Measurements from ENCODE around the gene PLCH2.
"Not testable (repeated sequence)": the region's sequence is repeated elsewhere in the genome, so short reads cannot be mapped to it uniquely, and the experiment has no call there.

PLCH2 gene

DNA sequence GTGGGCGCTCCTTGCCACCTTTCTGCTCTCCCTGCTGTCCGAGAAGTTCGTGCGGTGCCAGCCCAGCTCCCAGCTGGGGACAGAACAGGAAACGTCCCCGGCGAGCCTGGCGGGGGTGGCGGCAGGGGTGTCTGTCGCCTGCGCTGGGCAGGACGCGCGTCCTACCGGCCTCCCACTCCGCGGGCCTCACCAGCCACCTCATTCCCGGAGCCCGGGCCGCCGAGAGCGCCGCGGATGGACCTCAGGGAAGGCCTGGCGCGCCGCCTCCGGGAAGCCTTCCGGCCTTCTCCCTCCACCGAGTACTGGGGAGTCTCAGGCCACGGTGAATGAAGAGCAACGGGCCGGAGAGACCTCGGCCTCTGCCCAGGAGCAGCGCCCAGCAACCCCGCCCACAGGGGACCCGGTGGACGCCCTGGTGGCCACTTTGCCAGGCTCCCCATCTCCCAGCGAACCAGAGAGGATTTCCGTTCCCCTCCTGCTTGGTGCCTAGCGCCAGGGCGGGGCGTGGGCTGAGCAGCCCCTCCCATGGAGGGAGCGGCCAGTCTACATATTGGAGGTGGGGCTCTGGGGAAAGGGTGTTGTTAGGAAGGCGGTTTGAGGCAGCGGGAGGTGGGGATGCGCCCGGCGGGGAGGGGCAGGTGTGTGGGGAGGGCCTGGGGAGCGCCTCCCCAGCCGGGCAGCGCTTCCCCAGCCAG is 70.6 kb downstream of the PLCH2 start:
- peak; percentile 84 for DNase-seq (ENCODE audit: low read depth)

DNA sequence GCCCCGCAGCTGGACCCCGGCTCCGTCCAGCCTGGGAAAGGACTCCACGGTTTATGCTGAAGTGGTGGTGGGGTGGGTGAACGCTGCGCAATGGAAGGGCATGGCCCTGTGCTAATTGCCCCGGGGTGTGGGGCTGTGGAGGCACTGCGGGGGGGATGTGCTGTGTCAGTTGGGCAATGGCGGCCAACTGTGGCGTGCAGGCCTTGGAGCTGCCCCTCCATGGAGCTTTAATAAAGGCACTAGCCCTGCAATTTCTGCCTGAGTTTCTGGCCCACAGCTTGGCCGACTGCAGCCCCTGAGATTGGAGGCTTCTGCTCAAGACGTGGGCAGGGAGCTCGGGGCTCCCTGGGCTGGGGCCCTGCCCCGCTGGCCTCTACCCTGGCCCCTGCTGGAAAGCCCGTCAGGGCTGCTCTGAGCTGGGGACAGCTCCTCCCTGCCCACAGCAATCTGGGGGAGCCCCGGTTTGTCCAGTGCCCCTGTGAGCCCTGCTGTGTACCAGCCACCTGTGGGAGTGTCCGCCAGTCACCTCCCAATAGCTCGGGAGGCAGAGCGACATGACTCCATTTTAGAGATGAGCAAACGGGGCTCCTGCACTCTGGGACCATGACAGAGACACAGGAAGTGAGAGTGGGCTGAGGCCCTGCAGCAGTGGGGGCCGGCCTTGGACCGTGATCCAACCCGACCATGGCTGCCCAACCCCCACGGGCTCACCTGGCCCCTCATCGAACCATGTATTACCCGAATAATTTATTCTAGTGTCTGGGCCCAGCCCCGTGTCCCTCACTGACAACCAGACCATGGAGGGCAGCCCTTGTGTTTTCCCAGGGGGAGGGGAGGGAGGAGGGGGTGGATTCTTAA is 71.3 kb downstream of the PLCH2 start:
- no peak for DNase-seq (ENCODE audit: low read depth)

DNA sequence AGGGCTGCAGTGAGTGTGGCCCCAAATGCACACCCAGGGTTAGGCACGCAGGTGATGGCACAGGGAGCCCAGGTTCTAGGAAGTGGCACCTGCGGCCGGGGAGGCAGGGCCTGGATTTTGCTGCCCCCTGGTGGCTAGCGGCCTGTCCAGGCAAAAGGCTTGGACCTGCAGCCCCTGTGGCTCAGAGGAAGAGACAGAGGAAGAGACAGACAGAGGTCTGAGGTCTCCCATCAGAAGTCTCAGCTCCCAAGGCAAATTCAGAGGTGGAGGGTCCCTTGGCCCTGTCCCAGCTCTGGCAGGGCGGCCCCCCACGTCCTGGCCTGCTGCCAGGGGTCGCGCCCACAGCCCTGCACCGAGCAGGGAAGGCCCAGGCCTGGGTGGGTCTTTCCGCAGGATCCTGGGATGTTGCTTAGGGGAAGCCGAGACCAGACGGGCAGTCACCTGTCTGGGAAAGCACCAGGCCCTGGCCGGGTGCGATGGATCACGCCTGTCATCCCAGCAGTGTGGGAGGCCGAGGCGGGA is 72.0 kb downstream of the PLCH2 start:
- peak; percentile 50 for DNase-seq (ENCODE audit: low read depth)

DNA sequence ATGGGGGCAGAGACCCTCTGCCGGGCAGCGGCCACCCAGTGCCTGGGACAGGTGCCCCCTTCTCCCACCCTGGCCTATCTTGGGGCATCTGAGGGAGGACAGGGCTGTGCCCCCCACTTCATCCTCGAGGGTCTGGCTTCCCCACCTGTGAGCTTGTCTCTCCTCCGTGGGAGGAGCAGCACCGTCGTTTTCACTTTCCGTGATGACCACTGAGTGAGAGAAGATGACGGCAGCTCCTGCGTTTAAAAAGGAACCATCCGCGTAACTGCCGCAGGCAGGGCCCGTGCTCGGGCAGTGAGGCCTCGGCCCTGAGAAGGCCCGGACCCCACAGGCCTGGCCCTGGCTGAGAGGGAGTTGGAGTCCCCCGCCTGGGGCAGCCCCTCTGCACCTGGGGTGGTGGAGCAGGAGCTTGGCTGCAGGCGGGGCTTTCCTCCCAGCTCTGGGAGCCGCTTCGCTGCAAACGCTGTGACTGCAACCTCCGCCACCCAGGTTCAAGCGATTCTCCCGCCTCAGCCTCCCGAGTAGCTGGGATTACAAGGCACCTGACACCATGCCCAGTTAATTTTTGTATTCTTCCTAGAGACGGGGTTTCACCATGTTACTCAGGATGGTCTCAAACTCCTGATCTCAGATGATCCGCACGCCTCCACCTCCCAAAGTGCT is 73.4 kb downstream of the PLCH2 start:
- not testable (repeated sequence) for DNase-seq (ENCODE audit: low read depth)

DNA sequence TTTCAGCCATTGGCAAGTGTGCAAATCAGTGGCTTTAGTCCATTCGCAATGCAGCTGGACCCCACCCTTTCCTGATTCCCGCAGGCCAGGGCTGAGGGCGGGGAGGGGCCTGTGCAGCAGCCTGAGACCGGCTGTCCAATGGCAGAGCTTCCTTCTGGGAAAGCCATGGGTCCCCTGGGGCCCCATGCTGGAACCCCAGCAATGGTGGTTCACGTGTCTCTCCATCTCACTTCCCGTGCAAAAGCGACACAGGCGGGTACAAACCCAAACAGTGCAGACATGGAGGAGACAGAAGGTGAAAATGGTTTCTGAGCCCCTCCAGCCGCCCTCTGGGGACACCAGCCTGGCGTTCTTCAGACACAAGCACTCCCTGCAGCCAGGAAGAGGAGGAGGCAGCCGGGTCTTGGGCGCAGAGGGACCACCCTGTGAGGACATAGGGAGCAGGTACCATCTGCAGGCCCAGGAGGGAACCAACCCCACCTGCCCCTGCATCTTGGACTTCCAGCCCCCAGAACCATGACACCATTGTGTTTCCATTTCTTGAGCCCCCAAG is 74.3 kb downstream of the PLCH2 start:
- DNase-seq (ENCODE audit: low read depth), result not testable (repeated sequence)

DNA sequence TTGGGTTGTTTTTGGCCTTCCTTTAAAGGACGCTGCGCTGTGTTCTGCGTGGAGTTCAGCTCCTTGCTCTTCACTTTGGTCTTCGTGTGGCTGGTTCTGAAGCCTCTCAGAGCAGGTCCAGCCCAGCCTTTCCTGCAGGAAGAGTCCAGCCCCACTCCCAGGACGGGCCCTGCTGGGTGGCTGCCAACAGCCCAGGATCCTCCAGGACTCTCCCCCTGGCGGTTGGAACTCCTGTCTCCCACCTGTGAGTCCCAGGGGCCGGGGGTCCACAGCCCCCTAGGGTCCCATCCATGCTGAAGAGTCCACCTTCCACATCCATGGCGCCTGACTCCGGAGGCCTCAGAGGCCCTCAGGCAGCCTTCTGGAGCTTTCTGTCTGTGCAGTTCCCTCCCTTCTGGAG is 75.5 kb downstream of the PLCH2 start:
- not testable (repeated sequence) for DNase-seq (ENCODE audit: low read depth)

DNA sequence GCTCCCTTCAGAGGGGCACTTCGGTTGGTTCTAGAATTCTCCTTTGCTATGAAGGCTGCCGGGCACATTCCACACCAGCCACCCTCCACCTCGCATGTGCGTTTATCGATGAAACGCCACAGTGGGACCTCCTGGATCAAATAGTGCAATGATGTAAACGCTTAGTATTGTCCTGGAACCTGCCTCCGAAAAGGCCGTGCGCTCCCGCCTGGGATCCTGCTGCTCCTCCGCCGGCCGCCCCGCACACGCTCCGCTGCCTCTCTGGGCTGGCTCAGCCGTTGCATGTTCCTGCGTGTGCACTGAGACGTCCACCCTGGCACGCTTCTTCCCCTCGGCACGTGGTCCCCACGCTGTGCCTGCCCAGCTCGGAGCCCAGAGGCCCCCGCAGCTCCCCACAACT is 76.1 kb downstream of the PLCH2 start:
- no peak for DNase-seq (ENCODE audit: low read depth)

DNA sequence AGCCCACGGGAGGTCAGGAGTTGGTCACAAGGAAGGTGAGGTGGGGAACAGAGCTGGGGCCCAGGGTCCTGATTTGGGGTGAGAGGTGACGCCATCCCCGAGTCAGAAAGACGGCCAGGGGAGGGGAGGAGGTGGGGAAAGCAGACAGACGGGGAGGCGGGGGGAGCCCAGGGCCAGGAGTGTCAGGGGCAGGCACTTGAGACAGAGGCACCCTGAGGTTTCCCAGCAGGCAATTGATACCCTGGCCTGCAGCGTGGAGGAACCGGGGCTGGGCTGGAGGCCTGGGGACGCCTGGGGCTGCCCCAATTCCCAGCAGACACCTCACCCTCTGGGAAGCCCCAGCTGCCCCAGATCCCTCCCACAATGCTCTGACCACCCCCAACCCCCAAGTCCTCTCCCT is 77.0 kb downstream of the PLCH2 start:
- not testable (repeated sequence) for DNase-seq (ENCODE audit: low read depth)

DNA sequence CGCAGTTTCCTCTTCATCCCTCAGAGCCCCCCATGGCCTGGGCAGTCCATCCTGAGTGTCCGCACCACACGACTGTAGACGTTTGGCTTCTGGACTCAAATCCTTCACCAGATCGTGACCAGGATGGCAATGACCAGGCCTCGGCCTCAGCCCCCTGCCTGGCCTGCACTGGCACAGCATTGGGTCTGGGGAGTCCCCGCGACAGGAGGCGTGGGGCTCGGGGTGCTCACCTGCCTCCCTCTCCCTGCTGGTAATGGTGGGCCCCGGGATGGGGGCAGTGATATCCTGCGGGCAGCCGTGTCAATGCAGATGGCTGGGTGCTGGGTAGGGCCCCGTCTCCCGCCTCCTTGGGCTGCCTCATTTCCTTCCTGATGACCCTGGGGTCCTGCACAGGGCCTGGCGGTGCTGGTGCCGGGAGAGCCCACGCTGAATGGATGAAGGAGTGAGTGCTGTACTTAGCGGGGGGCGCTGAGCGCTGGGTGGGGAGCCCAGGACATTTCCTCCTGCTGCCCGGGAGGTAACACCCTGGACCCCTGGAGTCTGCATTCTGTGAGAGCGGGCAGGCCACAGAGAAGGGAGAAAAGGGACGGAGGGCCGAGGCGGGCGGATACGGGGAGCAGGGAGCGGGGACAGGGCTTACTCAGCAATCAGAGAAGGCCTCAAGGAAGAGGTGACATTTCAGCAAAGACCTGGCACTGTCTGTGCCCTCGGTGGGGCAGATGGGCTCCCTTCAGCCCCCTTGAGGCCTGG is 78.0 kb downstream of the PLCH2 start:
- no peak for DNase-seq (ENCODE audit: low read depth)

DNA sequence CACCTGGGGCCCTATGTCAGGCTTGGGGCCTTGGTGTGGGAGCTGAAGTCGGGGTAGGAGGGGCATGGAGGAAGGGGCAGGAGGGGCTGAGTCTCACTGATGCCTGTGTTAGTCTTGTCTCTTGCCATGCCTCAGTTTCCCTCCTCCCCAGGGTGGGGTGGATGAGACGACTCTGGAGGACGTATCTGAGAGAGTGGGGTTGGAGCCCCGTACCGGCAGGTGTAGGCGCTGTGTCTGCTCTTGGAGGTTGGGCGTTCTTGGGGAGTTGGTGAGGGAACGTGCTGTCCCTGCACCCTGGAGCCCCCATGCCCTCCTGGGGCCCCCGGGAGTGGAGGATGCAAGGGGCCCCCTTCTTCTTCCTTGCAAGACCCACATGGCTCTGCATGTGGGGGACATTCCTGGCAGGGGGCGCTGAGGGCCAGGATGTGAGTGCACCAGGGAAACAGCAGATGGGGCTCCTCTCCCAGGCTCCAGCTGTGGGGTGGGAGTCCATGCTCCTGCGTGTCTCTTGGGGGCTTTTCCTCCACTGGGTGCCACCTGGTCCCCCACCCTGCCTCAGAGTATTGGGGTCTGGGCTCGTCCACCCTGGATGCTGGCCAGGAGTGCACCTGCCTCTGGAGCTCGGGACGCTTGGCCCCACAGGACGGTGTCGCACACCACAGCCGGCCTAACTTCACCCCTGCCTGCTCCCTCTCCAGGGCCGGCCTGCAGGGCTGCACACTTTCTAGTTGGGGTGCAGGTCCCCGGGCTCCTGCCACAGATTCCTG is 78.7 kb downstream of the PLCH2 start:
- DNase-seq (ENCODE audit: low read depth), result no peak

Data from fibroblast of gingiva (primary cell).